Islet precursor cell (in vitro differentiated cells): Measurements from ENCODE around the gene LCE1F.

Experiments
- DNase-seq: peaks from one replicate; pipeline ENCODE4 v3.0.0-alpha.2; 2018

Gene LCE1F

GRCh38 chr1:152777510-152778137, 2.7 kb downstream of the LCE1F start:
- DNase-seq, result no peak

- no peak for DNase-seq
Measured at GRCh38 chr1:152783095-152783494, 8.2 kb downstream of the LCE1F start.

DNA sequence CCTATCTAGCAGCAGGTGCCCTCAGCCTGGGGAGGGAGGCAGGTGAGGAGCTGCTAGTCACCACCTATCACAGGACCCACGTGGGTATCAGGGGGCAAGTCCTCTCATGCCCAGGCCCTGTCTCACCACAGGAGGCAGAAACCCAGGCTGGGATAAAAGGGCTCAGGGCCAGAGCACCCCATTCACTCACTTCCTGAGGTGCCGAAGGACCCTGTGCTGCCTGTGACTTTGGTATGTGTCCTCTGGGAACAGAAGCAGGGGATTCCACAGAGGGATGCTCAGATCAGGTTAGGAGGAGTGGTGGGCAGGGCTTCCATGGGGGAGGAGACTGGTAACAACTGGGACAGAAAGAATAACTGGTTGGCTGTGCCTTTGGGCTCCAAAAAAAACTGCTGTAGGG, 11.1 kb downstream of the LCE1F start, which contains the start of gene LCE1E:
LCE1E (plus strand) TSS at position 181 of the 400 bp plus-strand sequence. CDS start 1,043 bp downstream, outside the sequence.
- DNase-seq, result no peak

- DNase-seq, result no peak
Measured at GRCh38 chr1:152795686-152796085, 20.7 kb downstream of the LCE1F start.

GRCh38 chr1:152796421-152796820, 21.5 kb downstream of the LCE1F start, which contains the start of gene LCE1D:
Gene LCE1D, plus strand, starts transcription at chr1:152796721. Its CDS starts 1,074 bp downstream, at chr1:152797795.
- DNase-seq, result no peak

DNA sequence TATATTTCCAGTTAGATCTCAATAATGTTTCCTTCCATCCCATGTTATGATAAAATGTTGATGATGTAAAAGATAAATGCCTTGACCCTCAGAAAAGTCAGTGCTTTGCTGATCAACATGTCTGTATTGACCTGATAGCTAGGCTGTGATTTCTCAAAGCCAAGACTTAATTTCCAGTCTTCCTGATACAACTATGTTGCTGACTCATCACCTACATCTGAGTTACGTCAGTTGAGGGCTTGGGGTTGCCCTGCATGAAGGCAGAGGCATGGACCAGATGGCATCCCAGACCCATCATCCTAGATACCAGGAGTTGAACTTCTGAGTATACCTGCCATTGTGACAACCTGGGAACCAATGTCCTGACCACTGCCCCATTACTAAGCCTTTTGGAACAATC, 26.4 kb downstream of the LCE1F start:
- DNase-seq, result no peak

GRCh38 chr1:152806576-152806975, 31.6 kb downstream of the LCE1F start, which contains the start of gene LCE1C:
Gene LCE1C, minus strand, starts transcription at chr1:152806651. Its CDS starts 1,173 bp downstream, at chr1:152805478.
- DNase-seq, result no peak

DNA sequence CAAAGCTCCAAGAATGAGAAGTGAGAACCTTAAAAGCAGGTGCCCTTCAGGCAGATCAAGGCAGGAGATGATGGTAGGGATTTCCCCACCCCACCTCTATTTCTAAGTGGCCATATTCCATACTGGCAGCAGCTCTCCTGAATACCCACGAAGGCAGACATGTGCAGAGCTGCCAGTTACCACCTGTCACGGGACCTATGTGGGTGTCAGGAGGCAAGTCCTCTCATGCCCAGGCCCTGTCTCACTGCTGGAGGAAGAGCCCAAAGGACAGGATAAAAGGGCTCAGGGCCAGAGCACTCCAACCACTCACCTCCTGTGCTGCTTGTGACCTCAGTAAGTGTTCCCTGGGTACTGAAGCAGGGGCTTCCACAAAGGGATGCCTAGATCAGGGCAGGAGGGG, 36.1 kb downstream of the LCE1F start:
- DNase-seq, result no peak

GRCh38 chr1:152811671-152812070, 36.7 kb downstream of the LCE1F start, which contains the start of gene LCE1B:
Gene LCE1B, plus strand, starts transcription at chr1:152811971. Its CDS starts 476 bp downstream, at chr1:152812447.
- DNase-seq, result no peak

DNA sequence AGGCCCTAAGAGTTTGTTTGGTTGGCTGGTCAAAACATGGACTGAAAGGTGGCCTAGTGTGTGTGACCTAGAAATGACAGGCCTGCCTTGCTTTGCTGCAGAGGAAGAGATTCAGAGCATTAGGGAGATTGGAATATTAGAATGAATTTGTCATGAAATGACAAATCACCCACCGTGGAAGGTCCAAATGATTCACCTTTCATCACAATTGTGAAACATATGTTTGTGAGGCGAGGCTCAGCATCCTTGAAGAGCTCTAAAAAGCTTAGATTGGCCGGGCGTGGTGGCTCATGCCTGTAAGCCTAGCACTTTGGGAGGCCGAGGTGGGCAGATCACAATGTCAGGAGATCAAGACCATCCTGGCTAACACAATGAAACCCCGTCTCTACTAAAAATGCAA, 42.4 kb downstream of the LCE1F start:
- DNase-seq, result no peak

DNA sequence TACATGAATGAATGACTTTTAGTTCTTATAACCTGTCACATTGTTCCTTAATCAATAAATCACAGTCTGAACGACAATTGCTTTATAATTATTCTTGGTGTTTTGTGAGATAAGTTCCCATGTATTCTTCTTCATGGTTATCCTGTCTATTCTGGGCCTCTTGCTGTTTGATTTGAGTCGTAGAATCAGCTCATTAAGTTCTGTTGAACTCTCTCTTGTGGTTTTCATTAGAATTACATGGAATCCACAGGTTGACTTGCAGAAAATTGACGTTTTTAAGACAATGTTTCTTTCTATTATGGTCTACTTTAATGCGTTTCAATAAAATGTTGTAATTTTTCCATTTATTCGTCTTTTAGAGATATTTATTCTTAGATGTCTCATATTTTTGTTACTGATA, 48.4 kb downstream of the LCE1F start:
- no peak for DNase-seq

GRCh38 chr1:152824964-152825363, 50.0 kb downstream of the LCE1F start:
- DNase-seq, result no peak
